Activated gamma-delta T cell (primary cell): Measurements from ENCODE around the gene KLHL12.

Experiments
- DNase-seq: peaks from one replicate; lab custom pipeline; 2025; lab: John Stamatoyannopoulos, UW
- total RNA-seq, 2 donors: gene quantifications; one replicate each; lab custom pipeline; 2026; lab: John Stamatoyannopoulos, UW

KLHL12 gene
- total RNA-seq, result 62.7 to 72.1 reads per million in 2 donors

DNA sequence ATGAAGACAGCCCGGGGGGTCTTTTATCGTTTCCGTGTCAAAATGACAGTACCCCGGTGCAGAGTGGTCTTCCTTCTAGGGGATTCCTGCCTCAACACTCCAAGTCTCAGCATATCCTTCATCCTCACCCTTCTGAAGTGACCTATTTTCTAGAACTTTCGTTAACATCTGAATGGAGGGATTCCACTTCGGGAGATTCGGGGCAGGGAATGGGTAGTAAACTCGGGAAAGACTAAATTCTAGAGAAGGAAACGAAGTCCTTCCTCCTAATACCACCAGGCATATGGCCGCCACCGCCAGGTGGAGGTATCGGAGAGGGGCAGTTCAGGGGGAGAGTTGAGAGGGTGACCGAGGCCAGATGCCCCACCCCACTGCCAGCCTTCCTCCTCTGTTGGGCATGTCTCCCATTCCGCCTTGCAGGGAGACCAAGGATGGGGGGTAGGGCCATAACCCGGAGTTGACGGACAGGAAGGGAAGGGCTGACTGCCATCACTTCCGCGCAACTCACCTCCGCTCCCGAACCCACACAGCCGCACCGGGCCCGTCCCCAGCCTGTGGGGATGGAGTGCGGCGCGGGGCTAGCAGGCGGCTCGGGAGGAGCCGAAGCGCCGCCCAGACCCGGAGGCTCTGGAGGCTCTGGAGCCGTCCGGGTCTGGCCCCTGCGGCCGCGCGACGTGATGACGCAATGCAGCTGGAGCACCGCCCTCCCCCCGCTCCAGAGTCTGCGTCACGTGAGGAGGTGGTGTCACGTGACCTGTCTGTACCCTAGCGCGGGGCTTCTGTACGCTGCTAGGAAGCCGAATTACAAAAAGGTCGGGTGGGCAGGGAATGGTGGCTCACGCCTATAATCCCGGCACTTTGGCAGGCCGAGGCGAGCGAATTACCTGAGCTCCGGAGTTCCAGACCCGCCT lies at the start of gene KLHL12:
Gene KLHL12, minus strand, starts transcription at position 654 of the 911 bp plus-strand sequence. CDS start 2,072 bp downstream, outside the sequence.
- peak; percentile 90 for DNase-seq

DNA sequence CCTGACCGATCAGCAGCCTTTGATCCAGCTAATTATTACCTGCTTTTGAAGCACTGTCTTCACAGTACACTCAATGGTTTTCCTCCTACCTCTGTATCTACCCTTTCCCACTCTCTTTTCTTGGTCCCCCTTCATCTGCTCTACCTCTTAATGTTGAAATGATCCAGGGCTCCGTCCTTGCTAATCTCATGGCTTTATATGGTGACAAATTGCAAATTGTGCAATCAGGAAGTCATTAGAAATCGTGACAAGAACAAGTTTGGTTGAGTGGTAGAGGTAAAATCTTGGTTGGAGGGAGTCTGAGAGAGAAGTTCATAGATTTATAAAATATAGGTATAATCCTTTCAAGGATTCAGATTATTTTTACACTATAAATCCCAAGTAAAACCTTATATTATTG lies 49.6 kb upstream of the KLHL12 start:
- no peak for DNase-seq

DNA sequence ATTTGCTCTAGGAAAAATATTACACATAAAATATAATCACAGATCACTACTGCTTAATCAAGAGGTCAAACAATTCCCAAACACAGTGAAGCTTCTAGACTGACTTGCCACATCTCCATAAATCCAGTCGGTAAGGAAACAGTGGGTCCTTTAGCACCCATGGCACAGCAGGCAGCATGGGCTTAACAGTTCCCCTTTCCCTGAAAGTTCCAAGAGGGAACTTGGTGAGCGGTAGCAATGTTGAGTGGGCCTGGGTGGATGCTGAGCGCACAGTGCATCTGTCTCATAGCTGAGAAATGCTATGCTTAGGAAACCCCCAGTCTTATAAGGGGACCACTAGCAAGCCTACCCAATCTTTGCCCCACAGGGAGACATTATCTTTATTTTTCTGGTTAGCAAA lies 47.8 kb upstream of the KLHL12 start:
- no peak for DNase-seq

GRCh38 chr1:202972046-202972445 lies 45.0 kb upstream of the KLHL12 start:
- DNase-seq, result no peak

GRCh38 chr1:202968895-202969295 lies 41.9 kb upstream of the KLHL12 start:
- no peak for DNase-seq

- no peak for DNase-seq
Measured at GRCh38 chr1:202968351-202968750, 41.3 kb upstream of the KLHL12 start.

- DNase-seq, result no peak
Measured at GRCh38 chr1:202967684-202968281, 40.7 kb upstream of the KLHL12 start.

GRCh38 chr1:202966006-202966898 lies 39.2 kb upstream of the KLHL12 start:
- no peak for DNase-seq

DNA sequence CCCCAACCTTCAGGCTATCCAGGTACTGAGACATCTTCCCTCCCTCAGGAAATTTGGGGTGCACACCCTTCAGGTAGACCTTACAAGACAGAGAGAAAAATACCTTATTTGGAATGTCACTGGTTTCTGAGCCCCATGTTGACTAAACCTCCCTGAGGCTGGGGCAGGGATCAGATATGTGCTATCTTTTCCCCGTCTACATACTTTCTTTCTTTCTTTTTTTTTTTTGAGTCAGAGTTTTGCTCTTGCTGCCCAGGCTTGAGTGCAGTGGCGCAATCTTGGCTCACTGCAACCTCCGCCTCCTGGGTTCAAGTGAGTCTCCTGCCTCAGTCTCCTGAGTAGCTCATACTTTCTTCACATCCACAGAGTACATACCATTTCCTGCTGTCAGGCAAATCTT lies 38.4 kb upstream of the KLHL12 start:
- no peak for DNase-seq

GRCh38 chr1:202964791-202965410 lies 37.9 kb upstream of the KLHL12 start:
- DNase-seq, result no peak

DNA sequence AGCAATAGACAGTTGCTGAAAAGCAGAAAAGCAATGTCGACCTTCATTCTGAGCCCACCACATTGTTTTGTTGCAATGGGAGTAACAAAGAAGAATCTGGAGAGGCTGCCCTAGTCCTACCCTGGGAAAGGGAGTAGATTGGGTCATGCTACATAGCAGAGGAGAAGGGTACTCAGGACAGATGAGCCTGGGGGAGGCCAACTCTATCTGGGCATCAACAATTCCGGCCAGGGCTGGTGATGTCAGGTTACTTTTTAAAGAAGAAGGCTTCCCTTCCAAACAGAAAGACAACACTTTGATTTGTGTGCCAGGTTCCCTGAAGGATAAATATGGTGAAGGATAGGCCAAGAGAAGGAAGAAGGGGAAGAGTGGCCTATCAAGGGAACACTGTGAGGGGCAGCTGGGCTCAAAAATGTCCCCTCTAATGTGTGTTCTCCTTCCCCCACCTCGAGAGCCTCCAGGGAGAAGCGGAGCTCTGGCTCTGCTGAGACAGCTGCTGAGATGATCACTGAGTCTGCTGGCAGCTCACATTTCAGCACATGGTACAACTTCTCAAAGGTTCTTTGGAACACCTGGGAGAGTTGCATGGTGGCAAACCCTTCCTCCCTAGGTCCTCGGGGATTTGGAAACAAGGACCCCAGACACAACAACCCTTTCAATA lies 34.3 kb upstream of the KLHL12 start:
- no peak for DNase-seq

DNA sequence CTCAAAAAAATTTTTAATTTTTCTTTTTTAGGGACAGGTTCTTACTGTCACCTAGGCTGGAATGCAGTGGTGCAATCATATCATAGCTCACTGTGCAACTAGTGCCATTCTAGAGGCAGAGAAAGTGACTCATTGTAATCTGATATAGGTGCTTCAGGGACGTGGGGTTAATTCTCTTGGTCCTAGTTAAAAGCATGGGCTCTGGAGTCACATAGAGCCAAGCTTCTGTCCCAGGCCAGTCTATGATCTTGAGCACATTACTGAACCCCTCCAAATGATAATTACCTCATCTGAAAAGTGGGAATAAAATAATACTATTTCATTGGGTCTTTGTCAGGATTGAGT lies 32.2 kb upstream of the KLHL12 start:
- DNase-seq, result no peak

GRCh38 chr1:202958544-202959275 lies 31.7 kb upstream of the KLHL12 start:
- DNase-seq, result no peak

DNA sequence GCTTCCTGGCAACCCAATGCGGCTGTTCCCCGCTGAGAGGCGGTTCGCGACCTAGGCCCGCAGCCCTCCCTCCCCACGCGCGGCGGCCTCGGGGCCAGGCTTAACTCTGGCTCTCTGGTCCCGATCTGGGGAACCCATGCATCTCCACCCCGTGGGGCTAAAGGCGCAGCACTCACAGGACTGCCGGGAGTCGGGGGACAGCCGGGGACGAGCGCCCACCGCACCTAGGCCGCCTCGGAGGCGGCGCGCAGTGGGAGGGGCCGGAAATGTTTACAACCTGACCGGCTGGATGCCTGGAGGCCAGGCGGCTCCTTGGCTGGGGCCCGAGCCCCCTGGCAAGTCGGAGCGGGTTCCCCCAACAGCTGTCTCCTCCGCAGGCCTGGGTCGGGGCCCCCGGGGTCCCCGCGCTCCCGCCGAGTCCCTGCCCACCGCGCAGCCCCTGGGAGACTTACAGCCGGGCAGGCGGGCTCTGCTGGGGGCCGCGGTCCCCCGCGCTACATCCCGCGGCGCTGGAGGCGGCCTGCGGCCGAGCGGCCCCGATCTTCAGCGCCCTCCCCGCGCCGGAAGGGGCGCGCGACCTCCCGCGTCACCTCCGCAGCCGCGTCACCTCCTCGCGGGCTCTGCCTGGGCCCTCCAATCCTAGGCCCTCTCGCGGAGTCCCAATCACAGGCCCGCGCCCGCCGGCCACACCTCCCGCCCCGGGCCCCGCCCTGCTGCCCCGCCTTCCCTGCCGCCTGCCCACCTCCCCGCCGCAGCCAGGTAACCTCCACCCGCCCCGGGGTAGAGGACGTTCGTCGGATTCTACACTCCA lies 30.9 kb upstream of the KLHL12 start, which contains the start of gene ADIPOR1:
Gene ADIPOR1, minus strand, starts transcription at position 580 of the 811 bp plus-strand sequence. CDS start 7,242 bp downstream, outside the sequence.
- DNase-seq, result peak; percentile 91

GRCh38 chr1:202956969-202957368 lies 29.9 kb upstream of the KLHL12 start:
- no peak for DNase-seq

GRCh38 chr1:202954057-202954745 lies 27.2 kb upstream of the KLHL12 start:
- DNase-seq, result no peak

DNA sequence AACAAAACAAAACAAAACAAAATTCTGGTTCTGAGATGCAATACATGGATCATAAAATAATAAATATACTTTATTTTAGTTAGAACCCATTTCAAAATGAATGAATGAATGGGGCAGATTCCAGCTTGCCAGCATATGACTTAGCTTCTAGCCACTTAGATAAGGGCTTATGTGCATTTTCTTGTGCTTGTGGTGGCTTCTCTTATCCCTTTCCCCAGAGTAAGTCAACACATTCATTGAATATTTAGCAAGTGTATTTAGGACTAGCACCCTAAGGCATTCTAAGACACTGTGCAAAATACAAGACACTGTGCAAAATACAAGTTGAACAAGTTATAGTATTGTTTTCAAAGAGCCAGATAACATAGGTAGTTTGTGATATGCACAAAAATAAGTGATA lies 26.4 kb upstream of the KLHL12 start:
- no peak for DNase-seq

DNA sequence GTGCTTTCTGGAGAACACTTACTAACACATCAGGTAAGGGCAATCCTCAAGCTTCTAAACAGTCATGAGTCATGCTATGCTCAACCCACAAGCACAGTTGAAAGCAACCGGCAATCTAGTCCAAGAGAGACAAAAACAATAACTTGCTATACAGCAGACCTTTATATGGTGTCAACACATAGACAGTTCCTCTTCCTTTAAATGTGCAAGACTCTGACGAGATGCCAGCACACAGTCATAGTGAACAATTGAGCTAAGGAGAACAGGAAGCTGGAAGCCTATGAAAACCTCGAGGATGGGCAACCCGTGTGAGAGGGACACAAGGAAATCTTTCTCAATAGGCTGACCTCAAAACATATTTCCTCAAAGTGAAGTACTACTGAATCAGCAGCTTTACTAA lies 25.8 kb upstream of the KLHL12 start:
- DNase-seq, result no peak

- DNase-seq, result no peak
Measured at GRCh38 chr1:202952099-202952498, 25.1 kb upstream of the KLHL12 start.
